ENCODE results near the gene NEK1. TPM values are rescaled to one million over a fixed set of nuclear protein-coding genes. Genes with fewer than 3 reads are reported as not detected.
A peak's percentile ranks its signal among the peaks of the same experiment; 100 is the strongest.

The NEK1 gene
- total RNA-seq: 10.1 and 10.4 TPM in 2 replicates
- polyA plus RNA-seq: 1.7 and 2.6 TPM in 2 replicates
- 2.2 and 2.5 TPM in 2 replicates for polyA plus RNA-seq (2011; cell fraction: cytosol; rRNA removed)
- 4.9 and 6.6 TPM in 2 replicates for polyA plus RNA-seq (2011; cell fraction: nucleus; rRNA removed)
- polyA plus RNA-seq (2012): 5.8 and 7.3 TPM in 2 replicates
- 8.4 and 13.1 TPM in 2 replicates for polyA minus RNA-seq
- polyA minus RNA-seq (2011; cell fraction: cytosol; rRNA and poly(A)+ RNA removed): 4.6 TPM
- 24.7 and 26.1 TPM in 2 replicates for polyA minus RNA-seq (2011; cell fraction: nucleus; rRNA and poly(A)+ RNA removed)
- Bru-seq, nascent RNA: percentile 65 among the genes with signal in this experiment
- percentile 57 among the genes with signal in this experiment for BruChase-seq, experiment 1, labeled RNA remaining after a 6-hour chase
- percentile 65 among the genes with signal in this experiment for BruChase-seq, experiment 2, labeled RNA remaining after a 2-hour chase
- long read RNA-seq, partial matches to known transcripts: 4 of 6 reads
- long read RNA-seq, other reads (novel, unspliced or antisense): 2 of 6 reads

DNA sequence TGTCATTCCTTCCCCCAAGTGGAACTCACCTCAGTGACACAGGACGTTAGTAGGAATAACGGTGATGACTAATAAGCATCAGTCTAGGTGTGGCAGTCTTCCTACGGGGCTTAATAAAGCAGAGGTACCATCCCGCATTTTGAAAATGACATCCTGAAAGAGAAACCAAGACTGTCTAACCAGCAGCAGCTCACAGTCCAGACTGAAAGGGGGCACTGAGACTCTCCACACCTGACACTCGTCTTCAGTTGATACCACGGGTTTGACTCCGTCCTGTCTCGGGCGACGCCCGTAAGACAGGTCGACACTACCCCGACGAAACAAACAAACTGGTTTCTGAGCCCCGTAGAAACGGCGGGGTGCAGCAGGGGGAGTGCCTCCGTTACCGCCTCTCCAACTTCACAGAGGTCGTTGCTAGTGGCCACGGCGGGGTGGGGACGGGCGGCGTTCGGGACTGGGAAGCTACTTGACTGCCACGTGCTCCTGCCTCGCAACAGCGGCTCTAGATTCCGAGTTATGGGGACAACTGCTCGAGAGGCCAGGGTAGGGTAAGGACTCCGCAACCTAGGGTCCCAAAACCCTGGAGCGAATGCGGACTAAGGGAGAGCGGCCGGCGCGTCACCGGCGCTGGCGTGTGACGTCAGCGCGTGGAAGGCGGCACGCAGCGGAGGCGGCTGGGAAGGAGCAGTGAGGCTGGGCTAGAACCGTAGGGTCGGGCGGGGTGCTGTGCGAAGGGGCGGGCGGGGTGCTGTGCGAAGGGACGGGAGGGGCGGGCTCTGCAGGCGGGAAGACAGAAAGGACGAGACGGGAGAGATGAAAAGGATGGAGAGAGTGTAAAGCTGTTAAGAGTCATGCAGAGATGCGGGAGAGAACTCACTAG is at the start of gene NEK1:
Gene NEK1 (minus strand): TSS at position 593 of the 880 bp plus-strand sequence. CDS start 9,953 bp downstream, outside the sequence.
- ChIA-PET CTCF (interaction anchor here (0.5 to 3.1 kb wide), 27 partner anchors 8 to 437 kb away, joined by 3 to 50 read pairs (median 6); partner anchors contain the start of gene HPF1), POLR2A (no interaction called here)
- H3K9ac ChIP-seq (replicated peaks; ENCODE audit: extremely low read depth, insufficient read depth, low read length): peak within 1 kb of the TSS; percentile 87
- H3K9me3 ChIP-seq (replicated peaks; ENCODE audit: control insufficient read depth, insufficient read depth, low read length): no peaks in the 10 kb centered on the region
- no peaks in the 10 kb centered on the region for H4K20me1 ChIP-seq (replicated peaks; ENCODE audit: control insufficient read depth, extremely low read depth, insufficient read depth, low read length)
- H3K4me3 ChIP-seq (replicated peaks in 1 of 3; ENCODE audit: insufficient read depth in 1 of 3, low read depth in 1 of 3, low read length in 3 of 3): peak within 1 kb of the TSS; percentile 54 to 96 (median 94)
- H2AFZ ChIP-seq (ENCODE audit: low read depth, low read length): peak within 1 kb of the TSS; percentile 94
- TSS peak; percentile 64 for BruUV-seq (replicated peaks)
- DNase-seq (ENCODE audit: low read depth, low spot score): peak; percentile 86
- H3K79me2 ChIP-seq (ENCODE audit: control insufficient read depth, insufficient read depth, low read length): peaks cover 6% of the 10 kb centered on the region
- peak within 1 kb of the TSS; percentile 93 for H3K4me2 ChIP-seq (ENCODE audit: insufficient read depth, low read length)
- peak; percentile 62 for FAIRE-seq
- peaks cover 18% of the 10 kb centered on the region for H3K4me1 ChIP-seq (ENCODE audit: control insufficient read depth, extremely low read depth, insufficient read depth, low read length)
- intact Hi-C loops (cut with micrococcal nuclease): loop anchor here (1.0 to 2.0 kb wide), 3 partner anchors 8 to 415 kb away; partner anchors contain the start of genes CLCN3 and HPF1
- peak within 1 kb of the TSS; percentile 86 for H3K27ac ChIP-seq (ENCODE audit: insufficient read depth, low read depth, low read length)
- no peaks in the 10 kb centered on the region for H3K36me3 ChIP-seq (ENCODE audit: control insufficient read depth in 2 of 2, extremely low read depth in 1 of 2, insufficient read depth in 2 of 2, low read length in 2 of 2)
- no peaks in the 10 kb centered on the region for H3K27me3 ChIP-seq (ENCODE audit: control insufficient read depth in 2 of 2, insufficient read depth in 2 of 2, low read length in 2 of 2)
- TF ChIP-seq MYC (IDR thresholded peaks at IDR 0.05; ENCODE audit: low read depth, low read length) (no peak), POLR2A (IDR thresholded peaks at IDR 0.05; ENCODE audit: low read depth, low read length) (peak; percentile 89), MAX (IDR thresholded peaks at IDR 0.05; ENCODE audit: insufficient read depth, insufficient read length) (no peak), POLR2AphosphoS5 (IDR thresholded peaks at IDR 0.05; ENCODE audit: insufficient read depth, low read depth, low read length) (peak; percentile 88), CTCF (IDR thresholded peaks at IDR 0.05; ENCODE audit: extremely low read depth in 1 of 2, insufficient read depth in 1 of 2, low read depth in 1 of 2, low read length in 2 of 2) (peak in 1 of 2 donors; percentile 4), FOS (IDR thresholded peaks at IDR 0.05; ENCODE audit: borderline replicate concordance, insufficient read depth, low read length) (peak; percentile 9)
- dilution Hi-C loops (cut with MboI; ENCODE audit: extremely low pct_ligation_motif_present, low sequenced_read_pairs): no loop called here
- H3K9me1 ChIP-seq (replicated peaks; ENCODE audit: control insufficient read depth, extremely low read depth, insufficient read depth, low read length): no peaks in the 10 kb centered on the region

Data from endothelial cell of umbilical vein (primary cell).